HCT116 (cell line): Measurements from ENCODE around the gene DUOXA2. TPM values are rescaled to one million over a fixed set of nuclear protein-coding genes. Genes with fewer than 3 reads are reported as not detected.

Experiments
- ATAC-seq: fragments of 200-7000 bp; cut with Tn5 transposase; 2 replicates; pipeline ENCODE4 v1.9.1; 2020; ENCODE audit warnings: mild to moderate bottlenecking, moderate library complexity
- BruUV-seq: library from RNA; stranded (reverse); fragments of 400-500 nt; replicated peaks from 2 replicates; lab custom pipeline; 2021; lab: Mats Ljungman, UMichigan
- CTCF ChIA-PET: fragments of 300-600 bp; sonication (Branson Sonifier 250); formaldehyde crosslinking; loops from one replicate; lab custom pipeline; 2021; ENCODE audit warnings: antibody characterized with exemption; lab: Charles Lee
- POLR2A ChIA-PET: fragments of 300-600, 350-600 bp; sonication (Branson Sonifier 250); formaldehyde crosslinking; loops from one replicate; lab custom pipeline; 2021; ENCODE audit warnings: antibody characterized with exemption; lab: Charles Lee
- RAD21 ChIA-PET, 2 experiments: fragments of 300-600 bp; sonication (Branson Sonifier 250); formaldehyde crosslinking; loops; one replicate each; lab custom pipeline; 2023; ENCODE audit warnings: low total read pairs in 2 of 2; ENCODE audit not compliant: uncharacterized antibody in 2 of 2, unreplicated experiment in 2 of 2, low non-redundant PET in 1 of 2; lab: Charles Lee
- DNase-seq: peaks from one replicate; pipeline ENCODE4 v3.0.0-alpha.2; 2010; ENCODE audit warnings: low read depth, low spot score
- H2AFZ ChIP-seq: fragments of 200-600 bp; shearing (Covaris generic), sonication (generic); 2 replicates; pipeline ENCODE4 v1.6.1; 2017; ENCODE audit warnings: low read depth, mixed run types, mixed read lengths, antibody characterized with exemption, low read length; ENCODE audit not compliant: poor library complexity, severe bottlenecking
- H3K27ac ChIP-seq: 2 replicates; pipeline ENCODE4 v1.5.1; 2012; ENCODE audit warnings: low read depth, low read length
- H3K27me3 ChIP-seq: fragments of 200-600 bp; sonication (generic); 2 replicates; pipeline ENCODE4 v1.6.1; 2016; ENCODE audit warnings: mixed run types, low read length, mixed read lengths; ENCODE audit not compliant: insufficient read depth
- H3K36me3 ChIP-seq, 2 experiments: fragments of 200-500 bp in 1 of 2; fragments of 200-600 bp in 1 of 2; sonication (Bioruptor generic) in 1 of 2; sonication (generic) in 1 of 2; 2 replicates each; pipeline versions ENCODE4 v1.5.1 to v1.6.1; 2014 to 2016; ENCODE audit warnings: low read length in 2 of 2, inconsistent platforms in 1 of 2, mixed read lengths in 1 of 2, mixed run types in 1 of 2; ENCODE audit not compliant: insufficient read depth in 2 of 2, control insufficient read depth in 1 of 2
- H3K4me1 ChIP-seq, 2 experiments: fragments of 200-600 bp in 1 of 2; sonication (generic) in 1 of 2; 2 replicates each; pipeline versions ENCODE4 v1.5.1 to v1.6.1; 2012 to 2017; ENCODE audit warnings: low read length in 2 of 2, inconsistent platforms in 1 of 2, mild to moderate bottlenecking in 1 of 2, mixed read lengths in 1 of 2, mixed run types in 1 of 2, moderate library complexity in 1 of 2; ENCODE audit not compliant: insufficient read depth in 2 of 2, control insufficient read depth in 1 of 2
- H3K4me2 ChIP-seq: fragments of 200-600 bp; sonication (generic); 2 replicates; pipeline ENCODE4 v1.6.1; 2017; ENCODE audit warnings: mixed run types, low read length, mixed read lengths
- H3K4me3 ChIP-seq, 2 experiments: fragments of 200-600 bp in 1 of 2; sonication (generic) in 1 of 2; replicated peaks in 1 of 2; 2 replicates each; pipeline ENCODE4 v1.5.1; 2011 to 2016; ENCODE audit warnings: low read length in 2 of 2, control low read depth in 1 of 2, low read depth in 1 of 2, mild to moderate bottlenecking in 1 of 2, mixed read lengths in 1 of 2, mixed run types in 1 of 2
- H3K79me2 ChIP-seq: fragments of 200-600 bp; sonication (generic); 2 replicates; pipeline ENCODE4 v1.6.1; 2017; ENCODE audit warnings: mild to moderate bottlenecking, mixed run types, low read length, moderate library complexity, mixed read lengths; ENCODE audit not compliant: insufficient read depth
- H3K9ac ChIP-seq: fragments of 200-600 bp; sonication (generic); 2 replicates; pipeline ENCODE4 v1.6.1; 2016; ENCODE audit warnings: low read length, mixed read lengths
- H3K9me2 ChIP-seq: fragments of 200-600 bp; sonication (generic), shearing (Covaris generic); 2 replicates; pipeline ENCODE4 v1.6.1; 2017; ENCODE audit warnings: mixed run types, mild to moderate bottlenecking, moderate library complexity; ENCODE audit not compliant: insufficient read depth
- H3K9me3 ChIP-seq, 2 experiments: fragments of 200-500 bp in 1 of 2; fragments of 200-600 bp in 1 of 2; sonication (Bioruptor generic) in 1 of 2; sonication (generic) in 1 of 2; 2 replicates each; pipeline ENCODE4 v1.6.1; 2014 to 2017; ENCODE audit warnings: low read length in 2 of 2, mixed read lengths in 2 of 2, inconsistent platforms in 1 of 2, low read depth in 1 of 2, mild to moderate bottlenecking in 1 of 2, mixed run types in 1 of 2, moderate library complexity in 1 of 2; ENCODE audit not compliant: control insufficient read depth in 1 of 2, insufficient read depth in 1 of 2
- H4K20me1 ChIP-seq: fragments of 200-600 bp; sonication (generic), shearing (Covaris generic); 2 replicates; pipeline ENCODE4 v1.6.1; 2017; ENCODE audit warnings: mixed run types, mild to moderate bottlenecking, moderate library complexity; ENCODE audit not compliant: insufficient read depth
- CBX3 ChIP-seq: IDR thresholded peaks from 2 replicates; pipeline ENCODE4 v1.6.1; 2012; ENCODE audit warnings: low read depth
- CEBPB ChIP-seq: IDR thresholded peaks from 2 replicates; pipeline ENCODE4 v1.6.1; 2012; ENCODE audit warnings: low read depth
- EGR1 ChIP-seq: IDR thresholded peaks from 2 replicates; pipeline ENCODE4 v1.6.1; 2012; ENCODE audit warnings: low read depth
- ELF1 ChIP-seq: IDR thresholded peaks from 2 replicates; pipeline ENCODE4 v1.6.1; 2012; ENCODE audit warnings: low read depth, borderline replicate concordance
- EZH2 ChIP-seq: fragments of 200-600 bp; sonication (generic); IDR thresholded peaks from 2 replicates; pipeline ENCODE4 v1.6.1; 2017; ENCODE audit warnings: antibody characterized with exemption, mixed run types
- EZH2phosphoT487 ChIP-seq: fragments of 200-600 bp; IDR thresholded peaks from 2 replicates; pipeline ENCODE4 v1.6.1; 2018; ENCODE audit warnings: antibody characterized with exemption, borderline replicate concordance
- FOSL1 ChIP-seq: IDR thresholded peaks from 2 replicates; pipeline ENCODE4 v1.6.1; 2012; ENCODE audit warnings: low read depth
- MAX ChIP-seq: IDR thresholded peaks from 2 replicates; pipeline ENCODE4 v1.6.1; 2012
- REST ChIP-seq: IDR thresholded peaks from 2 replicates; pipeline ENCODE4 v1.6.1; 2012; ENCODE audit warnings: low read depth
- SP1 ChIP-seq: IDR thresholded peaks from 2 replicates; pipeline ENCODE4 v1.6.1; 2012; ENCODE audit warnings: low read depth
- SRF ChIP-seq: IDR thresholded peaks from 2 replicates; pipeline ENCODE4 v1.6.1; 2012; ENCODE audit warnings: low read depth
- TCF7L2 ChIP-seq: IDR thresholded peaks from 2 replicates; pipeline ENCODE4 v1.7.0; 2011; ENCODE audit warnings: borderline replicate concordance, inconsistent platforms; ENCODE audit not compliant: insufficient read depth, insufficient read length; ENCODE audit errors: extremely low read depth
- ZNF274 ChIP-seq: fragments of 200-500 bp; sonication (Bioruptor generic); IDR thresholded peaks from 2 replicates; pipeline ENCODE4 v1.6.1; 2014; ENCODE audit warnings: mild to moderate bottlenecking, low read depth, low read length, inconsistent platforms
- intact Hi-C: fragments of 100-400 bp; cut with micrococcal nuclease; formaldehyde crosslinking; loops from 2 replicates; pipeline ENCODE4 v1.10.0; 2022
- total RNA-seq: library from RNA; stranded (reverse); gene quantifications from one replicate; pipeline ENCODE4 v1.2.1, GENCODE V29; 2021; ENCODE audit not compliant: unreplicated experiment
- TF ChIP-seq, protein P1 (sequence below): IDR thresholded peaks from 2 replicates; pipeline ENCODE4 v1.6.1; 2012
- TF ChIP-seq, protein P2 (sequence below): IDR thresholded peaks from 2 replicates; pipeline ENCODE4 v1.6.1; 2011; ENCODE audit warnings: mild to moderate bottlenecking, low read length, moderate library complexity; ENCODE audit not compliant: insufficient replicate concordance; ENCODE audit errors: extremely low read depth

The DUOXA2 gene
- total RNA-seq, 1 experiment from 2014 or later: not detected

GRCh38 chr15:45106002-45106790 lies 7.9 kb upstream of the DUOXA2 start (continued):
- TF ChIP-seq REST (no peak), TCF7L2 (no peak), EZH2 (no peak), EZH2phosphoT487 (no peak), SP1 (no peak), CEBPB (no peak), CBX3 (no peak)

DNA sequence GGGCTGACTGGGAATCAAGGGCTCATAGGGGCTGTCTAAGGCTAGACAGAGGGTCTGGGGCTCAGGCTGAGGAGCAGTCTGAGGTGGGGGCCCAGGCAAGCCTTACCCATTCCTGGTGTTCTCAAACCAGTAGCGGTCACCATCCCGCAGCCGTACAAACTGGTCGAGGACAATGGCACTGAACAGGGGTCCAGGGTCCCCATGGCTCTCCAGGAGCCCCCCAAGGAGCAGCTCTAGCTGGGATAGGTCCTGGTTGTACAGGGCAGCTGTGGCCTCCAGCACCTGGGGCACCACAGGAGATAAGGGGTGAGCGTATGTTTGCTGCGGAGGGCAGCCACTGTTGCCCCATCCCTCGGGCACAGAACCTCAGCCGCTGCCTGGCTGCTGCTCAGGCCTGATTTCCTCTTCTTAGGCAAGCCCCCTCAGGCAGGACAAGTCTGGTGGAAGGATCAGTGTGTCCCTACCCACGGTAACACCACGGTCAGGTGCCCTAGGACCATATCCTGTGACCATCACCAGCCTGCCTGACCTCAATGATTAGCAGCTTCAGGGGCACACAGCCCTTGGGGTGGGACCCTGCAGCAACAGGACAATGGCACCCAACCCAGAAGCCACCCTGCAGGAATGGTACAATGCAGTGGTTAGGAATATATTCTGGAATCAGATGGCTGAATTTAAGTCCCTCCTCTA lies 6.0 kb upstream of the DUOXA2 start:
- no peak overlapping the region for H3K27ac ChIP-seq
- TF ChIP-seq EZH2phosphoT487 (no peak), SP1 (no peak), MAX (no peak), SRF (no peak), EGR1 (no peak), FOSL1 (no peak), TCF7L2 (no peak), ELF1 (no peak), ZNF274 (no peak)
- TF ChIP-seq, protein P1, sequence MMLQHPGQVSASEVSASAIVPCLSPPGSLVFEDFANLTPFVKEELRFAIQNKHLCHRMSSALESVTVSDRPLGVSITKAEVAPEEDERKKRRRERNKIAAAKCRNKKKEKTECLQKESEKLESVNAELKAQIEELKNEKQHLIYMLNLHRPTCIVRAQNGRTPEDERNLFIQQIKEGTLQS: no peak
- TF ChIP-seq, protein P2, sequence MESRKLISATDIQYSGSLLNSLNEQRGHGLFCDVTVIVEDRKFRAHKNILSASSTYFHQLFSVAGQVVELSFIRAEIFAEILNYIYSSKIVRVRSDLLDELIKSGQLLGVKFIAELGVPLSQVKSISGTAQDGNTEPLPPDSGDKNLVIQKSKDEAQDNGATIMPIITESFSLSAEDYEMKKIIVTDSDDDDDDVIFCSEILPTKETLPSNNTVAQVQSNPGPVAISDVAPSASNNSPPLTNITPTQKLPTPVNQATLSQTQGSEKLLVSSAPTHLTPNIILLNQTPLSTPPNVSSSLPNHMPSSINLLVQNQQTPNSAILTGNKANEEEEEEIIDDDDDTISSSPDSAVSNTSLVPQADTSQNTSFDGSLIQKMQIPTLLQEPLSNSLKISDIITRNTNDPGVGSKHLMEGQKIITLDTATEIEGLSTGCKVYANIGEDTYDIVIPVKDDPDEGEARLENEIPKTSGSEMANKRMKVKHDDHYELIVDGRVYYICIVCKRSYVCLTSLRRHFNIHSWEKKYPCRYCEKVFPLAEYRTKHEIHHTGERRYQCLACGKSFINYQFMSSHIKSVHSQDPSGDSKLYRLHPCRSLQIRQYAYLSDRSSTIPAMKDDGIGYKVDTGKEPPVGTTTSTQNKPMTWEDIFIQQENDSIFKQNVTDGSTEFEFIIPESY: no peak
- POLR2A ChIA-PET: no interaction called here
- RAD21 ChIA-PET: no interaction called here
- H3K9me2 ChIP-seq: no peaks in the 10 kb centered on the region
- no peak overlapping the region for H3K4me3 ChIP-seq
- no peaks in the 10 kb centered on the region for H3K36me3 ChIP-seq
- no peaks in the 10 kb centered on the region for H3K79me2 ChIP-seq
- no peaks in the 10 kb centered on the region for H3K9me3 ChIP-seq
- ATAC-seq: no peak
- H2AFZ ChIP-seq: no peak overlapping the region
- H3K4me1 ChIP-seq: no peaks in the 10 kb centered on the region
- H3K4me2 ChIP-seq: no peak overlapping the region
- H3K27me3 ChIP-seq: no peaks in the 10 kb centered on the region
- no peaks in the 10 kb centered on the region for H4K20me1 ChIP-seq
- CTCF ChIA-PET: no interaction called here
- BruUV-seq: no TSS peak
- no peak for DNase-seq
- no peak overlapping the region for H3K9ac ChIP-seq
- intact Hi-C loops: no loop called here
